Large intestine (tissue), 12 donors: ENCODE measurements around the gene GFRA4. TPM values are rescaled to one million over a fixed set of nuclear protein-coding genes. Genes with fewer than 3 reads are reported as not detected.

Source experiments
- DNase-seq, 2 donors: peaks; one replicate each; pipeline versions ENCODE4 v3.0.0 to v3.0.0-alpha.2; 2013
- H3K27ac ChIP-seq: one replicate; pipeline ENCODE4 v1.5.1; 2013; ENCODE audit warnings: low read length
- H3K27me3 ChIP-seq: 2 replicates; pipeline ENCODE4 v1.6.1; 2013; ENCODE audit warnings: low read length; ENCODE audit not compliant: control insufficient read depth, insufficient read depth
- H3K36me3 ChIP-seq: 2 replicates; pipeline ENCODE4 v1.6.1; 2013; ENCODE audit warnings: low read length; ENCODE audit not compliant: control insufficient read depth, insufficient read depth
- H3K4me1 ChIP-seq: one replicate; pipeline ENCODE4 v1.6.1; 2013; ENCODE audit warnings: low read length; ENCODE audit not compliant: control insufficient read depth, insufficient read depth
- H3K4me3 ChIP-seq: one replicate; pipeline ENCODE4 v1.5.1; 2013; ENCODE audit warnings: low read length
- H3K9me3 ChIP-seq: one replicate; pipeline ENCODE4 v1.6.1; 2013; ENCODE audit warnings: mild to moderate bottlenecking, low read depth, low read length, moderate library complexity; ENCODE audit not compliant: control insufficient read depth
- WGBS: methylation state at CpG from one replicate; pipeline ENCODE4 v1.1.5; 2013; ENCODE audit warnings: low lambda C conversion rate; ENCODE audit not compliant: insufficient coverage; 5-methylcytosine and 5-hydroxymethylcytosine counted together
- long read RNA-seq, 11 donors: transcript quantifications; one replicate each; lab custom pipeline, GENCODE V29; 2026
- polyA plus RNA-seq: library from polyadenylated mRNA; unstranded; fragments of 120-200 nt; gene quantifications from one replicate; pipeline ENCODE4 v1.2.1, GENCODE V29; 2013

GFRA4 gene
- not detected for polyA plus RNA-seq
- long read RNA-seq, donor 1, result 0 reads
- long read RNA-seq, donor 2, result 0 reads
- long read RNA-seq, donor 3, result 0 reads
- long read RNA-seq, donor 4, result 0 reads
- long read RNA-seq, donor 5, result 0 reads
- long read RNA-seq, donor 6, result 0 reads
- long read RNA-seq, donor 7, result 0 reads
- long read RNA-seq, donor 8, result 0 reads
- long read RNA-seq, donor 9, result 0 reads
- long read RNA-seq, donor 10, result 0 reads
- long read RNA-seq, donor 11, result 0 reads

DNA sequence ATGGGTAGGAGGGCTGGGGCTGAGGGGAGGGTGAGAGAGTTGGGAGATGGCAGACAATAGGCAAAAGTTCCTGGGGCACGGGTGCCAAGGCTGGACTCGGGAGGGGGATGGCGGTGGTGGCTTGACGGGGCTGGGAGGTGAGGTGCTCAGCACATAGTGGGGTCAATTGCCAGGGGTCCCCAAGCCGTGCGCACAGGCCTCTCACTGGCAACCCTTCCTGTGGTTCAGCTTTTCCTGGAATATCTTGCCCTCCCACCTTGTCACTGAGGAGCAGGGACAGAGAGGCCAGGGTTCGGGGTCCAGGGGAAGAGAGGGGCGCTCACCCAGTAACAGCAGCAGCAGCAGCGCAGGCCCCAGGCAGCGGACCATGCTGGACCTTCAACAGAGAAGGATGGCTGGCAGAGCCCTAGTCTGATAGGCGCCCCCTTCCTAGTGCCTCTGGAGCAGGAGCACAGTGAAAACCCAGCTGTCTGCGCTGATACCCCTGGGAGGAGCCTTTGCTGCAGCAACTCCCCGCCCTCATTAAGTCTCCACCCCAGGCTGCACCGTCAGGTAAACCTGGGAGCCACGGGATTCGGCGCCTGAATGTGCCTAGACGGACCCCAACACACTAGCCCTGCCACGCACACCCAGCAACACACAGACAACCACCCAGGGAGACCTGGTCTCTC, at the start of gene GFRA4:
Gene GFRA4, minus strand, starts transcription at position 369 of the 671 bp plus-strand sequence. Its CDS starts 0 bp downstream, at position 369.
- no peaks in the 10 kb centered on the region for H3K4me1 ChIP-seq
- no peak within 1 kb of the TSS for H3K4me3 ChIP-seq
- H3K9me3 ChIP-seq, result no peaks in the 10 kb centered on the region
- H3K36me3 ChIP-seq, result no peaks in the 10 kb centered on the region
- no CpG with 5 or more reads among the region's 19 CpGs for WGBS
- DNase-seq, result no peak
- no peak within 1 kb of the TSS for H3K27ac ChIP-seq
- peaks cover 51% of the 10 kb centered on the region for H3K27me3 ChIP-seq

- no CpG with 5 or more reads among the region's 15 CpGs for WGBS
- no peak within 1 kb of the TSS for H3K4me3 ChIP-seq
- no peak for DNase-seq
- H3K4me1 ChIP-seq, result no peaks in the 10 kb centered on the region
- no peak within 1 kb of the TSS for H3K27ac ChIP-seq
- H3K36me3 ChIP-seq, result no peaks in the 10 kb centered on the region
- no peaks in the 10 kb centered on the region for H3K9me3 ChIP-seq
- peaks cover 2% of the 10 kb centered on the region for H3K27me3 ChIP-seq
Measured at GRCh38 chr20:3712279-3712873, 49.2 kb upstream of the GFRA4 start, which contains the start of gene SIGLEC1. Gene SIGLEC1, minus strand, starts transcription at chr20:3712600. Its CDS starts 5,472 bp downstream, at chr20:3707128.

GRCh38 chr20:3711484-3711941, 48.3 kb upstream of the GFRA4 start:
- H3K36me3 ChIP-seq, result no peaks in the 10 kb centered on the region
- H3K9me3 ChIP-seq, result no peaks in the 10 kb centered on the region
- no CpG with 5 or more reads among the region's 4 CpGs for WGBS
- H3K4me1 ChIP-seq, result no peaks in the 10 kb centered on the region
- no peak overlapping the region for H3K4me3 ChIP-seq
- no peak for DNase-seq
- H3K27me3 ChIP-seq, result peaks cover 2% of the 10 kb centered on the region
- H3K27ac ChIP-seq, result no peak overlapping the region

- H3K36me3 ChIP-seq, result no peaks in the 10 kb centered on the region
- peak; percentile 36 to 46 for DNase-seq
- H3K9me3 ChIP-seq, result no peaks in the 10 kb centered on the region
- no peak overlapping the region for H3K27ac ChIP-seq
- H3K4me3 ChIP-seq, result no peak overlapping the region
- no CpG with 5 or more reads among the region's 18 CpGs for whole genome bisulfite sequencing
- H3K4me1 ChIP-seq, result no peaks in the 10 kb centered on the region
- H3K27me3 ChIP-seq, result peaks cover 2% of the 10 kb centered on the region
Measured at GRCh38 chr20:3710703-3711483, 47.7 kb upstream of the GFRA4 start.

DNA sequence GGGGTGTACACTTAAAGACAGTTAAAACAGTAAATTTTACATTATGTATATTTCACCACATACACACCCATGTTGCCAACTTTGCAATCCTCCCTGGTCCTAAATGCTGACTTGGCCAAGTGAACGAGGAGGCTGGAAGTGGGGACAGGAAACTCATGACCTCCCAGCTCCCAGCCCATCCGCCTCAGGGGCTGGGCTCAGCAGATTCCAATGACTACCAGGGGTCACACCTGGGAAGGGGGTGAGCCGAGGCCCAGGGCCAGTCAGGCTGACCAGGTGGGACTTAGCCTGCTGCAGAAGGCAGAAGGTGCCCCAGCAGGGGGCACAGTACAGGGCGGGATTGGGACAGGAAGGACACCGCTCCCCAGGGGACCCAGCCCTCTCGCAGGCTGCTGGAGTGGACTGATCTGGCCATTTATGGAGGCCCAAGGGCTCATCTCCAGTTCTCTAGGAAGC, 46.8 kb upstream of the GFRA4 start:
- Histone ChIP-seq H3K27ac (no peak overlapping the region), H3K4me3 (no peak overlapping the region), H3K4me1 (no peaks in the 10 kb centered on the region), H3K27me3 (peaks cover 2% of the 10 kb centered on the region), H3K9me3 (no peaks in the 10 kb centered on the region), H3K36me3 (no peaks in the 10 kb centered on the region)
- WGBS, result no CpG with 5 or more reads among the region's 6 CpGs
- DNase-seq, result no peak

DNA sequence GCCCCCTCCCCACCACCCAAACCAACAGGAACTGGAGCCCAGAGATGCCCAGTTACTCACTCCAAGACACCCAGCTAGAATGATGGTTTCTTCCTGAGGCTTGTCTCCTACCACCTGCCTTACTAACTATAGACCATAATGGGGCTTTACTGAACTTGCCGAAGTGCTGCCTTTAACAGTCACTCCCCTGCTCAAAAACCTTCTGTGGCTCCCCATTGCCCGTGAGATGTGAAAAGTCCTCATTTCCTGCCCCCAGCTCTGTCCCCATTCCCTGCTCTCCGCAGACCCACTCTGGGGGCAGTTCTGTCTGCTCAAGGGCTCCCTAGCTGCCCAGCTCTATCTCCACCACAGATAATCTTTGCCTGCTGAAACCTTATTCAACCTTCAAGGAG, 44.3 kb upstream of the GFRA4 start:
- H3K4me3 ChIP-seq, result no peak overlapping the region
- peaks cover 11% of the 10 kb centered on the region for H3K27me3 ChIP-seq
- H3K36me3 ChIP-seq, result no peaks in the 10 kb centered on the region
- no CpG with 5 or more reads among the region's 3 CpGs for WGBS
- no peaks in the 10 kb centered on the region for H3K4me1 ChIP-seq
- H3K27ac ChIP-seq, result no peak overlapping the region
- no peak for DNase-seq
- H3K9me3 ChIP-seq, result no peaks in the 10 kb centered on the region

DNA sequence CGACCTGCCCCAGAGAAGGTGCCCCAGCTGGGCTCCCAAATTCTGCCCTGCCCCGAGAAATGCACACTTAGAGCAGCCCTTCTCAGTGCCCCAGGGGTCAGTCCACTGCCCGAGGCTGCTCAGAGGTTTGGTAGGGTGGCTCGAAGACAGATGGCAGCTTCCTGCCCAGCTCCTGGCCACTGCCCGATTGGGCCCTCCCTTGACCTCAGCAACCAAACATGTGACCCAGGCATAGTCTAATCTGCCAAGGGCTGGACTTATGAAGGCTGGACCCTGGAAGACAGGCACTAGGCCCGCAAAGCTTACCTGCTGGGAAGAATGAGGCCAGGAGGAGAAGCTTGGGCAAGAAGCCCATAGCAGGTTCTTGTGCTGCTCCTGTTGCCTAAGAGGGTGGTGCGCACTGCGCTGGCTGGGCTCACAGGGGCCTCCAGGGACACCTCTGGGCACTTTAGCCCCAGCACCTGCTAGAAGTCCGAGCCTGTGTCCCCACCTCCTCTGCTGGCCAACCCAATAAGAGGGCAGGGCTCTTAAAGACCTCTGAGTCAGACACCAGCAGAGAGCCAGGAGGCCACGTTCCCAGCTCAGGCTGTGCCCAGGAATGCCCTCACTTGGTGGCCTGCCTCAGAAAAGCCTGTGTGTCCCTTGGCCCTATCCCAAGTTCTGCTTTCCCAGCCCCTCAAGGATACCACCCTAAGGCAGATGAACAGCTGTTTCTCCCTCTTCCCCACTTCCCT, 43.7 kb upstream of the GFRA4 start:
- Histone ChIP-seq H3K9me3 (no peaks in the 10 kb centered on the region), H3K36me3 (no peaks in the 10 kb centered on the region), H3K27me3 (peaks cover 11% of the 10 kb centered on the region), H3K27ac (no peak overlapping the region), H3K4me1 (no peaks in the 10 kb centered on the region), H3K4me3 (no peak overlapping the region)
- WGBS, result no CpG with 5 or more reads among the region's 10 CpGs
- DNase-seq, result no peak

- no CpG with 5 or more reads among the region's 31 CpGs for WGBS
- DNase-seq, result no peak
- no peak overlapping the region for H3K27ac ChIP-seq
Measured at GRCh38 chr20:3705970-3706739, 43.0 kb upstream of the GFRA4 start.

DNA sequence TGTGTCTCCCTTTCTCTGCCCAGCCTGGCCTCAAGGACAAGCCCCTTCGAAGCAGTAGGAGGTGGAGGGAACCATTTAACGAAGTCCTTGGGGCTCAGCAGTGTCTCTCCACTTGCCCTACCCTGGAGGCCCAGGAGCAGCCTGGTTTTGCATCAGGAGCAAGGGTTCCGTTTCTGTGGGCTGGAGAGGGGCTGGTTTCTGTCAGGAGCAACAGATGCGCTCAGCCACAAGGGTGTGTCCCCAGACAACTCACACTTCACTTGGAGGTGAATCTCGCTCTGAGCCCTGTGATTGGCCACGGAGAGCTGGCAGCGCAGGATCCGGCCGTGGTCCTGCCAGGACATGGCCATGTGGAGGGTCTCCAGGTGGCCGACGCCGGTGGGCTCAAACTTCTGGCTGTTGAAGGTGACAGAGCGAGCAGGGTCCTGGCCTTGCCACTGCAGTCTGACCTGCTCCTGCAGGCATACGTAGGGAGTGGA, 42.3 kb upstream of the GFRA4 start:
- WGBS, result no CpG with 5 or more reads among the region's 14 CpGs

More at GRCh38 chr20:3705970-3706739, 43.0 kb upstream of the GFRA4 start:
- Histone ChIP-seq H3K4me3 (no peak overlapping the region), H3K4me1 (no peaks in the 10 kb centered on the region), H3K27me3 (peaks cover 11% of the 10 kb centered on the region), H3K9me3 (no peaks in the 10 kb centered on the region), H3K36me3 (no peaks in the 10 kb centered on the region)

More for the DNA sequence above, 42.3 kb upstream of the GFRA4 start:
- DNase-seq, result no peak
- no peaks in the 10 kb centered on the region for H3K9me3 ChIP-seq
- H3K36me3 ChIP-seq, result no peaks in the 10 kb centered on the region
- no peak overlapping the region for H3K4me3 ChIP-seq
- H3K27ac ChIP-seq, result no peak overlapping the region
- H3K27me3 ChIP-seq, result peaks cover 11% of the 10 kb centered on the region
- H3K4me1 ChIP-seq, result no peaks in the 10 kb centered on the region
